ENCODE measurements around the gene LOXHD1. TPM values are rescaled to one million over a fixed set of nuclear protein-coding genes. Genes with fewer than 3 reads are reported as not detected.

LOXHD1 gene
- total RNA-seq, 1 donor from 2014 or later = 3.4 TPM

DNA sequence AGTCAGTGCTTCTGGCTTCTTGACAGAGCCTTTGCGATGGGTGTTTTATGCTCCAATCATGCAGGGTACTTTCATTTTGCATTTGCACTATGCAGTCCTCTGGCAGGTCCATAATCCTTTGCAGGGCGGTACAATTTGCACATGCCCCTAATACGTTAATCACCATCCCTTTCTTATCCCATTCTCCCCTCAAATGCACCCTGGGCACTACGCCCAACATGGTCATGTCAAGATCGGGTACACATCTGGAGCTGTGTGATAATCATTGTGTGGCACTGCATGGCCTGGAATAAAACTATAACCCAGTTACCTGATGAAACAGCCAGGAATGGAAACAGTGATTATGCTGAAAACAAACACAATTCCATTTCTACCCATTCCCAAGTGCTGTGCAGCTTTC, 27.7 kb downstream of the LOXHD1 start:
- no peak for DNase-seq

DNA sequence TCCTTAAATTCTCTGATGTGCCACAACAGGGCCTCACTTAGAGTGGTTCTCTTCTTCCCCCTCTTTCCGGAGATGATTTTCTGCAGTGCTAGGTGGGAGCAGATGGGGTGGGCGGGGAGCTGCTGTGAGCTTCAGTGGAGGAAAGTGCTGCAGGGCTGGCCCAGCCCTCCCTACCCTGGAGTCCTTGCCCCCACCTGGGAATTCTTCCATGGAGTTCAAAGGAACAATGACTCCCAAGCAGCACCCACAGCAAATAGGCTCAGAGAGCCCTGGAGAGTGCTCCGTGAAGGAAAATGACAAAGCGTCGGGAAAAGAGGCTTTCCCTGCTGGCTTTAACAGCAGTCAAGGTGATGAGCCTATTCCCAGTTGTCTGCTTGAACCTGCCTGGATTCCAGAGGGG, 28.8 kb downstream of the LOXHD1 start:
- DNase-seq = no peak

DNA sequence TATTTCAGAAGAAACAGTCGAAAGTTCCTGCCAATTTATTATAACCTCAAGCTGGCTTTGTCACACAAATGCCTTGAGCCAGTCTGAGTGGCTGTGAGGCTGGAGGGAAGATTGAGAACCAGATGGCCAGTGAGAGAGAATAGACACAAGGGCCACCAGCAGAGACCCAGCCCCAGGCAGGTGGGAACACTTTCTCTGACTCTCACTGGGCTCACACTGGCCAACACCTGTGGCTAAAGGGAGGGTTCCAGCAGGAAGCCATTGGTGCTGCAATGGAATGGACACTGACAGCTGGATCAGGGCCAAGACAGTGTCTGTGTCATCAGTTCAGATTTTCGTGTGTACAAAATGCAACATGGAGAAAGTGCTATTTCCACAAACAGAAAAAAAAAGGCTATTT, 29.9 kb downstream of the LOXHD1 start:
- DNase-seq = no peak

DNA sequence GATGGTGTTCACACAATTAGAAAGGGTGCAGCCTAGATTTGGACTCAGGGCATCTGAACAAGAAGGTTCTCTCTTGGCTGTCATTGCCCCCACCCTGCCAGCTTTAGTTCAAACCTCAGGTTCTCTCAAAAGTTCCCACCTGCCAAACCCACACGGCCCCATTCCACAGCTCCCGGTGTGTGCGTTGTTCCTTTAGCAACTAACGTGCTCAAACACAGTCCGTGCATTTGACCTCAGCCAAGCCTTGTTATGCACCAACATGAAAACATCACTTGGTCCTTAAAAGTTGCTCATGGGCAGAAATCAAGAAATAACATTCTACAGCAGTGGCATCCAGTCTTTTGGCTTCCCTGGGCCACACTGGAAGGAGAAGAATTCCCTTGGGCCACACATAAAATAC, 32.0 kb downstream of the LOXHD1 start:
- no peak for DNase-seq

DNA sequence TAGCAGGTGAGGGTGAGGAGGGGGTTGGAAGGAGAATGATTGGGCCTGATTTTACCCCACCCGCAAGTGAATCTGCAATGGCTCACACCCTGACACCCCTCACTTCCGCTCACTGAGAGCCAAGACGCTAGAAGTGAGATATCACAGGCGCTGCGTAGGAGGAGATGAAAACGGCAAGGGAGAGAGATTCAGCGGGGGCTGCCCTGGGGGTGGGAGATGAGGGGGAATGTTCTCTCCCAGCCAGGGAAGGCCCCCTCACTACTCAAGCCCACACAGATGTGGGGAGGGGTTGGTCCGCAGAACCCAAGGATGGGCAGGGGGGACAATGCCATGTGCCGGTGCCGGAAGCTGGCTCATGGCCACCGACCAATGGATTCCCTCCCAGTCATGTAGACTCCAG, 32.9 kb downstream of the LOXHD1 start:
- peak; percentile 11 for DNase-seq

DNA sequence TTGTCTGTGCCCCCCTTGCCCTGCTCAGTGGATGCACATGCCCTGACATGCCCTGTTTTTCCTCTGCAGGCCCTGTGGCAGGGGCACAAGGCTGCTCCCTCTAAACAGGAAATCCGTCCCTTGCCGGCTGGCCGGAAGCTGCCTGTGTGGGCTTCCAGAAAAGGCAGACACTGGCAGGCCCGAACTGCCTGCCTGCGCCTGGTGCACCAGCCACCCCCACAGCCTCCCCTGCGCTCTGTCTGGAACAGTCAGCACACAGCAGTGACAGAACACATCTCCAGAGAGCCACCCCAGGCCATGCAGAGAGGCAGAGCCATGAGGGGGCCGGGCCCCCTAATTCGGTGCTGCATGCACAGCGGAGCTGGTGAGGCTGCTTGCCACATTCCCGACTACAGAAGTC, 33.5 kb downstream of the LOXHD1 start:
- DNase-seq = no peak

DNA sequence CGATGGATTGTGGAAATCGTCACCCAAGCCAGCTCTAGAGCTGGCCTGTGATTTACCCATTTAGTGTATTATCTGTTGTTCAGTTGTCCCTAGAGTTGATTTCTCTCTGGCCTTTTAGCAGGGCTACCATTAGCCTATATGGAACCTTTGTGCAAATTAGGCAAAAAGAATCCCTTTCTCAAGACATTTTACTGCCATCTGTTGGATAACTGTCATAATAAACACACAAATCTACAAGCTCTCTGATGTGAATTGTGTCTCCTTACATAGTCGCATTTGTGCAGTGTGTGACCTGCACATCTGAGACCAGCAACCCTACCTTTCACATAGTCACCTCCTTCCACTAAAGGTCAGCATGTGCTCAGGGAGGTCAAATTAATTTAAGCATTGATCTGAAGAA, 34.0 kb downstream of the LOXHD1 start:
- peak; percentile 16 for DNase-seq

DNA sequence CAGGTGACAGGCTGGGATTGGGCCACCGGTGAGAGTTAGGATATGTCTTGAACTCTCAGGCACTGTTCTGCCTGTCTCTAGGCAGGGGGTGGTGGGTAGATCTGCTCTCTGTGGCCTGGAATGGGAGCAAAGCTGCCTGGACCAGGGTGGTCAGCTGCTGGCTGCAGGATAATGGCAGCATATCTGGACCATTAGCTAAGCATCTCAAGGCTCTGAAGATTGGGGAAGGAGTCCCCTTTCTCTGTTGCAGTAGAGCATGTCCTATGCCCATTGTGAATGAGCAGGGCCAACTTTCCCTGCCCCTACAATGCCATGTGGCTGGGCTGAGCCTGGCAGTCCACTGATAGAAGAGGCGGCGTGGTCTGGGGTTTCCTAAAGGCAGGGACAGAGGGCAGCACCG, 34.6 kb downstream of the LOXHD1 start:
- DNase-seq = no peak

DNA sequence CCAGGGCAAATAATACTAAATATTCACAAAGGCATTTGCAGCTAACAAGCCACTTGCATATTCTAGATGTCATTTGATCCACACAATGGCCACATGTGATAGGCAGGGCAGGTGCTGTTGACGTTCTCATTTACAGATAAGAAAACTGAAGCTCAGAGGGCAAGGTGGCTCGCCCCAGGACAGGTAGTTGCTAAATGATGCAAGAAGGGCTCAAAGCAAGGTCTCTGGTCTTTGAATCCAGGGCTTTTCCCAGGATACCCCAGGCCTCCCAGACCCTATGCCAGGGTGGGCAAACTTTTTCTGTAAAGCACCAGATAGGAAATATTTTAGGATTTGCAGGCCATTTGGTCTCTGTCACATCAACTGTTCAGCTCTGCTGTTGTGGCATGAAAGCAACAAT, 35.1 kb downstream of the LOXHD1 start:
- no peak for DNase-seq

DNA sequence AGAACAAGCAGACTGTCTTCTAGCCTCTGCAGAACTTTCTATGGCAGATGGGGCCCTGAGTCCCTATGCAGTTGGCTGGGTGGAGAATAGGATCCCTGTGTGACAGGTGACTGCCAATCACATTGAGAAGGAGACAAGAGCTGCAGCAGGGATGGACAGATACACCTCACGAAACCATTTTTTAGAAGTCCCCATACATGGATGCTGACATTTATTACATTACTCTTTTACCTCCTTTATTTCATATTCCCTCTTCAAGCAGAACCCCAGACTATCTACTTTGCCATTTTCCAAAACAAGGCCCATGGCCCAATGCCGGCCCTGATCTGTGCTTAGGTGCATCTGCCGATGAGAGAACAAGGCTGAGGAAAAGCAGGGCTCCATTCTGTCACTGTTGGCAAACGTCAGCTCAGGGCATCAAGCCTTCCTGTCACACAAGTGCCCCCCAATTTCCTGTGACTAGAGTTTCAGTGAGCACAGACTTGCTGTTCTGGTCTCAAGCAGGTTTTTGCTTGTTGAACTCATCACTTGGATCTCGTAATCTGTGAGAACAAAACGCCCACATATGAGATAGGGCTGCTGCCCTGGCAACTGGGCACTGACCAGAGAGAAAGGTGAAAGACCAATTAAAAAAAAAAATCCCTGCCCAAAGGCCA, 35.8 kb downstream of the LOXHD1 start:
- DNase-seq = no peak

DNA sequence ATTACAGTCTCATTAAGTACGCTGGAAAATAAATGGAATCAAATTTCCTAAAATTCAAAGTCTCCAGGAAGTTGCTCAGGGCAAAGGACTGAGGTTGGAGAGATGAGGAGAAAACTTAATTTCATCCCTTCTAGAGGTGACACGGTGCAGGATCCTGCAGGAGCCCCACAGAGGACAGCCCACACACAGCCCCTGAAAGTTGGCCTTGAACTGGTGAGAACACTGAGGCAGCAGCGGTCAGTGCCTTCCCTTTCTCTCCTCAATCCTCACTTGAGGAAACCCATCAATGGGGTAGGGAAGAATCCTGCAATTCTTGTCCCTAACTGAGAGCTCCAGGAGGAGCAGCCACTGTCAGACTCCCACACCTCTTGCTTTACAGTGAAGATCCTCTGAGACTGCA, 37.5 kb downstream of the LOXHD1 start:
- no peak for DNase-seq

DNA sequence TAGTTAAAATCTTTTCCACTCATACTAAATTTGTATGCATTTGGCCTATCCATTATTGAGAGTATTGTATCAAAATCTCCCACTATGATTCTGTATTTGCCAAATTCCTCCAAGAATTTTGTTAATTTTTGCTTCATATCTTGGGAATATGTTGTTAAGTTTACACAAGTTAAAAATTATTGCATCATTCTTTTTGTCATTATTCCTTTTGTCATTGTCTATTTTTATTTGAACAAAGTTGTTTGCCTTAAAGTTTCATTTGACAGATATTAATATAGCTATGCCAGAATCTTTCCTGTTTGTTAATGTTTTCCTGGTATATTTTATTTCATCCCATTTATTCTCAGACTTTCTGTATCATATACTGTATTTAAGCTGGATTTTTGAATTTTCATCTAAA, 41.3 kb downstream of the LOXHD1 start:
- DNase-seq = no peak

DNA sequence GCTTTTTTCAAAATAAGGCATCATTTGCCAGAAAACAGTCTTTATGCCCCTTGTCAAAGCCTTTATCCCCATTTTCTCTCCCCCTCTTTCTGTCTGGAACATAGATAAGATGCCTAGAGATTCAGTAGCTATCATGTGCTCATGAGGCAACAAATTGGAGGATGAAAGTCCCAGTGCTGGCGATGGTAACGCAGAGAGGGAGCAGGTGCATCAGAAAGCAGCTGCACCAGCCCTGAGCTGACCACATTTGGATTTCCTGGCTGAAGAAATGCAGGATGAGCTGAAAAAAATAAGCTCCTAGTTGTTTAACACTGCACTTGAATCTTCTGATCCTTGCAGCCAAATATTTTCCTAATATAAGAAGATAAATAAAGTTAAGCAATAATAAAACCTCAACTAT, 48.0 kb downstream of the LOXHD1 start:
- DNase-seq = no peak

DNA sequence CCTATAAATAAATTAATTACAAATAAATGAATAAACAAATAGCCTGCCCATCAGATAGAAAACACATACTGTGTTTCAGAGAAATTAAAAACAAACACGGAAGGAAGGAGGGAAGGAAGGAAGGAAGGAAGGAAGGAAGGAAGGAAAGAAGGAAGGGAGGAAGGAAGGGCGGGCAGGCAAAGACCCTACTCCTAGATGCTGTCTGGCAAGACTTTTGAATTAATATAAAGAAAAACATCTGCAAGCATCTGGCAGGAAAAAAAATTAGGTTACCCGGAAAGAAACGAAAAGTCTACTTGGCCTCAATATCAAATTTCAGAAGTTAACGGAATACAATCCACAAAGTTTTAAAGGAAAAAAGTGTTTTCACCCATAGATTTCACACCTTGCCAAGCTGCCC, 49.1 kb downstream of the LOXHD1 start:
- DNase-seq = no peak

DNA sequence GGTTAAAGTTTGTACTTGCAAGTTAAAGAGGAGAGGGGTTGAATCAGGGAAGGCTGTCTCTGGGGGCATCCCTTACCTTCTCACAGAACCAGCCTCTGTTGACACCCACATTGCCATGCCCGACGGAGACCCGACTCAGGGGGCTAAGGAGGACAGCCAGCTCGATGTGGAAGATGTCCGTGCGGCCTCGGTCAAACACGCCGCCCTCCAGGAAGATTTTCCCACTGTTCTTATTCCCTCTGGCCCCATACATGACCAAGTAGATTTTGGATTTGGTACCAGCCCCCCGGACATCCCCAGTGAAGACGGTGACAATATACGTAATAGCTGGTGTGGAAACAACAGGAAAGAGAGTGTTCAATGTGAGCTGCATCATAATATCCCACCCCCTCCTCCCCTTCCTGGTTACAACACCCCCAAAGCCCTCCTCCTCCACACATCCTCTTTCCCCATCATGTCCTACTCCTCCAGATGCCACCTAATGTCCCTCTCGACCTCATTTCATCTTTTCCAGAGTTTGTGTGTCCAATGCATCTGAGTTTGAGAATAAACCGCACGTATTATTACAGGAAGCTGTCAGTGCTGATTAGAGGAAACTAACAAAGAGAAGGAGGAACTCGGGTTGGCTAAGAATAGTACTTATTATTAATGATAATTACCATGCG, 55.7 kb downstream of the LOXHD1 start:
- no peak for DNase-seq

DNA sequence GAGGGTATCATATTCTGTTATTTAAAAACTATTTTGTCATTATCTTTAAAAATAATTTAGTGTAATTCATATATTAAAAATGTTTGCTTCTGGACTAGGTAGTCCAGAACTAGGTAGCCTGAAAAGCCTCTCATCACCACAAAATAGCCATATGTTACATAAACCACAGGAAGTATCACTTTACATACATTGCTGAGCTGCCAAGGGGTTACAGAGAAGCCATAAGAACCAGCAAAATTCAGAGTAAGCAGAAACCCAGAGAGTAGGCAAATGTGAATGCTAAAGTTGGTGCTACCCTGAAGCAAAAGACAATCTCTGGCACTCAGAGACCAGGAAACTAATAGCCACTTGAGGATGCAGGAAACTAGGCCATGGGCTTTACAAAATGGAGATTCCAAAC, 60.9 kb downstream of the LOXHD1 start:
- no peak for DNase-seq

DNA sequence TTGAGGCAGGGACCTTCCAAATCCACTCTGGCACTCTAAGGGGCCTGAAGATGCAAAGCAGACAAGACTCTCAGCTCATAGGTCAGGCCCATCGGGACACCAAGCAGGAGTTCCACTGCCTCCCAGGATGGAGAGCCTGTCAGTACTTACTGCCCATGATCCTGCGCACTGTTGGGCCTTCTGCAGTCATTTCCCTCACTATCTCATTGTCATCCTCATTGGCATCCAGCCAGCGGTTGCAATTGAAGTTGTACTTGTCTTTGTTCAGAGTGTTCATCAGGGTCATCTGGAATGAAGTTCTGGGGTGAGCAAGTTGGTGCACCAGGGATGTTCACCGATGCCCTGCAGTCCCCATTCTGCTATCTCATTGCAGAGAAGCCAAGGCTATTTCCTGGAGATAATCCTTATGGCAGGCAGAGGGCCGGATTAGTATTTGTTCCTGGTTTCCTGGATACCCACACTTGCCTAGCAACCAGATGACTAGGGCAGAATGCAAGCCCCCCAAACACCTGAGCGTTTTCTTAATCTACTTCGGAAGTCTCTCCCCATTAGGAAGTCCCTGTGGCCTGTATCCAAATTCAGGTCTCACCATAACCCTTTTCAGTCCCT, 65.1 kb downstream of the LOXHD1 start:
- no peak for DNase-seq

DNA sequence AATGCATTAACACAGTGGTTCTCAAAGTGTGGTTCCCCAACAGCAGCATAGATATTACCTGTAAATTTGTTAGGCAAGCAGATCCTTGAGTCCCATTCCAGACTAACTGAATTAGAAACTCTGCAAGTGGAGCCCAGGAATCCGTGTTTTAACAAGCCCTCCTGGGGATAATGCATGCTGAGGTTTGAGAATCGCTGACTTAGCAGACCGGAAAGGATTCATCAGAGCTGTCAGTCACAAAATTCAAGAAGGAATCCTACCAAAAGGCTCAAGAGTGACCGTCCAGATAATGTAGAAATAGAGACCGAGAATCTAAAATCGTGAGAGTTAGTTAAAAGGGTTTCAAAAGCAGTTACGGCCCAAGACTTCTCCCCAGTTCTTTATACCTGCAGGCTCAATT, 66.9 kb downstream of the LOXHD1 start:
- no peak for DNase-seq

DNA sequence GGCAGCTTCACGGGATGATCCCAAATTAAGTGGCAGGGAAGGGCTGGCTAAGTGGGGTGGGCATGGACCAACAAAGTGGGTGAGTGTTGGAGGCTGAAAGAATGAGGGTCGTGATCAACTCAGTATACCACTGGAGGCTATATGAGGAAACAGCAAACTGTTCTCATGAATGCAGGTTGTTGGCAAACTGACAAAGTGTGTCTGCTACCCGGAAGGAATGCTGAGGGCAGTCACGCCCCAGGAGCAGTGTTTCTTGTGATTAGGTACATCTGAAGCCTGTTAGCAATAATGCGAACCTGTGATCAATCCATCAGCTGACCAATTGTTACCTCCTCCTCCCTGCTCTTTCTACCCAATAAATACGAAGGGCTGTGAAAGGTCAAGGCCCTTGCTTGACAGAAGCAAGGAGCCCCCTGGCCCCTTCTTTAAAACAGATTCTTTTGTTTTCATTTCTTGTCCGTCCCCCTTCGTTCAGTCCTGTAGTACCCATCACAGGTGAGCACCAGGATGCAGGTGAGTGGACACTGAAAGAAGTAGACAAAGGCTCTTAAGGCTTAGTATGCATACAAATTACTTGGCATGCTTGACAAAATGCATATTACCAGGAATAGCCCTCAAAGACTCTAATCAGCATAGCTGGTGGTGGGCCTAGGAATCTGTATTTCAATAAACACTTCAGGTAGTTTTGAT, 67.9 kb downstream of the LOXHD1 start:
- DNase-seq = no peak

DNA sequence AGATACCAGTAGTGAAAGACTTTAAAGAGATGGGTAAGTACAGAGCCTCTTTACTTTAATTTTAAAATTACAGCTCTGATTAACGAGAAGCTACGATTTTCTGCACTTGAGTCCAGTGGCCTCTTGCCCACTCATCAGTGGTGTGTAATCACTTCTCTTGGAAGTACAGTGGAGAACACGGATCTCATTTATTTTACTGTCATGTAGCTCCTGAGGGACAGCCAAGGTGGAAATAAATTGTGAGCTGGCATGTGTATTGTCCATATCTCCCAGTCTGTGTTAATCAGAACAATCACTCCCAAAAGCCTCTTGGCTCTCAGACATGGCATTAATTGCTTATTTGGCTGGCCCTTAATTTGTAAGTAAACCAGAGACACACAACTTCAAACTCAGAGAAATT, 69.4 kb downstream of the LOXHD1 start:
- no peak for DNase-seq

DNA sequence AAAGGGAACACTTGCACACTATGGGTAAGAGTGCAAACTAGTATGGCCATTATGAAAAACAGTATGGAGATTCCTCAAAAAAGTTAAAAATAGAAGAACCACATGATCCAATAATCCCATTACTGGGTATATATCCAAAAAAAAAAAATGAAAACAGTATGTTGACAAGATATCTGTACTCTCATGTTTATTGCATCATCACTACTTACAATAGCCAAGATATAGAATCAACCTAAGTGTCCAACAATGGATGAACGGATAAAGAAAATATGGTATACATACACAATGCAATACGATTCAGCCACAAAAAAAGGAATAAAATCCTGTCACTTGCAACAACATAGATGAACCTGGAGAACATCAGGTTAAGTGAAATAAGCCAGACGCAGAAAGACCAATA, 73.3 kb downstream of the LOXHD1 start:
- DNase-seq = no peak

DNA sequence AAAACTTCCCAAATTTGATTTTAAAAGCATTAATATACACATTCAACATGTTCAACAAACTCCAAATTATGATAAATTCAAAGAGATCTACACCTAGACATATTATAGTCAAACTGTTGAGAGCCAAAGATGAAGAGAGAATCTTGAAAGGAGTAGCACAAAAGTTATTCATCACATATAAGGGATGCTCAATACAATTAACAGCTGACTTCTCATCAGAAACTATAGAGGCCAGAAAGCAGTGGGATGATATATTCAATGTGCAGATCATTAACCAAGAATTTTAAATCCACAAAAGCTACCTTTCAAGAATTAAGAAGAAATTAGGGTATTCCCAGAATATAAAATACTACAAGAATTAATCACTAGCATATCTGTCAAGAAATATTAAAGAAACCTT, 75.4 kb downstream of the LOXHD1 start:
- no peak for DNase-seq

DNA sequence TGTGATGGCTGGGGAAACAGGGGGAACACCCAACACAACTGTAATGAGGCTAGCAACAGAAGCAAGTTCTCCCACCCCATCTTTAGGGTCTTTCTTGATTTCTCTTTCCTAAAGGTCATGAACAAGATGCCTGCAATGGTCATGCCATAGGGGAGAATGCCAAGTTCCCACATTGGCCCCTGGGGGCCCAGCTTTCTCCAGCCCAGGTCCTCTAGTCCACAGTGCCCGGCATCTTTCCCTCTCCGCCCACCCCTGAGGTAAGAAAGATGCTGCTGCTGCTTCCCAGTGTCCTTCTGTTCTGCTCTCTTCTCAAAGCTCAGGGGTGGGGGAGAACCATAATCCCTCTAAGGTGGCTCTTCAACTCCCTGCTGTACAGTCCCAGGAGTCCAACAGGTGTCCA, 78.0 kb downstream of the LOXHD1 start:
- DNase-seq = no peak

DNA sequence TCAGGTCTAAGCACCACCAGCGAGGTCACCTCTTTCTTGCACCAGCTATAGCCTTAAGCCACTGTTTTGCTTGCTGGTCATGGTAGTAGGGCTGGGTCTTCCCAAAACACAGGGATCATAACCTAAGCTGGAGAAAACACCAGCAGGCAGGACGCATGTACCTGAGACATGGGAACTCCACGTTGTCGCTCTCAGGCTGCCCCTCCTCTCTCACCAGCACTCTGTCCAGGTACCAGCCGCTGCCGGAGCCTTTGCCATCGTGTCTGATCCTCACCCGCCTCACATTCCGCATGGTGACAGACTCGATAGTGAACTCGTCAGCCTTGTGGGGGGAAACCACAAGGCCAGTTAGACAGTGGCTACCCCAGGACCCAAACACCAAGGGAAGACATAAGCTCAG, 79.5 kb downstream of the LOXHD1 start:
- no peak for DNase-seq

Measured in tongue (tissue), 2 donors.